GM13977 (cell line): ENCODE results near the gene IL1RAPL2.

Experiments used
- DNase-seq: peaks from one replicate; pipeline ENCODE4 v3.0.0; 2012; ENCODE audit warnings: low spot score
- CTCF ChIP-seq: IDR thresholded peaks from 2 replicates; pipeline ENCODE4 v1.5.1; 2012; ENCODE audit warnings: mild to moderate bottlenecking, control low read depth; ENCODE audit not compliant: insufficient read depth; ENCODE audit errors: extremely low read depth, missing control alignments
- in situ Hi-C: fragments of 300-500 bp; cut with MboI; formaldehyde crosslinking; loops from one replicate; pipeline ENCODE4 v1.12.0; 2022; ENCODE audit warnings: low sequenced_read_pairs, low pct_unique_long_range_greater_than_20kb, mixed read lengths, inconsistent platforms; ENCODE audit not compliant: unreplicated experiment

The IL1RAPL2 gene

DNA sequence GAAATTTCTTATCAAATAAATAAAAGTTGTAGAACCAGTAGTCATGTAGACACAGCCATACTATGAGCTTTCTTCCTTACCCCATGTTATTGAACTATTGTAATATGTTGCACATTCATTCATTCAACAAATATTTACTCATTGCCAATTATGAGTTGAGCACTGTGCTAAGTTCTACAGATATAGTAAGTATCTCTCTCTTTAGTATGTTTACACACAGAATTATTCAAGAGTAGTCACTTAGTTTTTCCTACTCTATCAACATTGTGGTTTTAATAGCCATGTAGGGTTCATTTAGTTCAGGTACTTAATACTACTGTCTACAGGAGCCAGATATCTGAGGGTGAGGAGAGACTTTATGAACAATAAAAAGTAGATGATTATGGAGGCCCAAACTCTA lies 568.3 kb downstream of the IL1RAPL2 start:
- no peak for DNase-seq
- no peak for TF ChIP-seq CTCF
- in situ Hi-C loops: no loop called here

GRCh38 chrX:105136786-105137185 lies 570.8 kb downstream of the IL1RAPL2 start:
- TF ChIP-seq CTCF: no peak
- in situ Hi-C loops: no loop called here
- DNase-seq: no peak

DNA sequence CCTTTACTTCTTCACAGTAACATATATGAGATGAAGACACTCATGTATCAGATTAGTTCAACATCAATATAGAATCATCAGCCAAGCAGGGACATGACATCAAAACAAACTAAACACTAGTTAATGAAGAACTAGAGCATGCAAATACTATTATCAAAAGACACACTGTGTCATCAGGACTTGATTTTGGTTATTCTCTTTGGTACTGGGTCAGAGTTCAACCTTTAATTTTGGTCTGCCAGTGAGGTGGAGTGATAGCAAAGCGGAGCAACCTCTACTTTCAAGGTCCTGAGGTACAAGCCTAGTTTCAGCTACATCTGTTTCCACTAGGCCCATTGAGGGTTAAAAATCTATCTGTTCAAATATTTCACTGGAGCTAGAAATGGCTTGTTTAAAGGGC lies 584.0 kb downstream of the IL1RAPL2 start:
- TF ChIP-seq CTCF: no peak
- in situ Hi-C loops: no loop called here
- no peak for DNase-seq

- TF ChIP-seq CTCF: no peak
- in situ Hi-C loops: no loop called here
- no peak for DNase-seq
Observed at GRCh38 chrX:105150557-105150956, 584.6 kb downstream of the IL1RAPL2 start.

- TF ChIP-seq CTCF: no peak
- in situ Hi-C loops: no loop called here
- no peak for DNase-seq
Observed at GRCh38 chrX:105167233-105167632, 601.2 kb downstream of the IL1RAPL2 start.

- in situ Hi-C loops: no loop called here
- TF ChIP-seq CTCF: no peak
- no peak for DNase-seq
Observed at GRCh38 chrX:105168577-105168976, 602.6 kb downstream of the IL1RAPL2 start.

DNA sequence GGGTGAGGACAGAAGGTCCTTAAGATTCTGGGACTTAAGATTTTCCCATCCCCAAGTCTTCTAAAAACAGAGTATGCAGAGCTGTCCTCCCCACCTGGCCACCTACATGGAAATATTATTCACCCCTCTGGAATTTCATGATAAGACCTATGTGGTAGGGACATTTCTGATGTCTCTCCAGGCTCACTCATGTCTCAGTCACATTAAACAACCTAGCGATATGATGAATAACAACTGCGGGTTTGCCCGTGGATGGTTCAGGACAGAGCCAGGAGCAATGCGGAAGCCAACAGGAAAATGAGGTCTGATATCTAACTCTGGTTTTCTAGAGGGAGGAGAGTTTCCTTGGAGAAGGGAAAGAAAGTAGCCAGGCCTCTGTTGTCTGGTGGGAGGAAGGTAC lies 607.1 kb downstream of the IL1RAPL2 start:
- DNase-seq: no peak
- TF ChIP-seq CTCF: no peak
- in situ Hi-C loops: no loop called here
